ENCODE measurements around the gene PNPLA5.

Gene PNPLA5

GRCh38 chr22:43859621-43860020, 32.2 kb downstream of the PNPLA5 start:
- peaks cover 6% of the 10 kb centered on the region; the same call in 1 of the 2 replicates for H3K9me3 ChIP-seq (ENCODE audit: control insufficient read depth, insufficient read depth, low read length)
- H3K36me3 ChIP-seq (ENCODE audit: insufficient read depth, low read length): no peaks in the 10 kb centered on the region
- H3K9ac ChIP-seq (ENCODE audit: low read depth, low read length): no peak overlapping the region
- peaks cover 20% of the 10 kb centered on the region for H3K4me1 ChIP-seq (ENCODE audit: insufficient read depth, low read length)

DNA sequence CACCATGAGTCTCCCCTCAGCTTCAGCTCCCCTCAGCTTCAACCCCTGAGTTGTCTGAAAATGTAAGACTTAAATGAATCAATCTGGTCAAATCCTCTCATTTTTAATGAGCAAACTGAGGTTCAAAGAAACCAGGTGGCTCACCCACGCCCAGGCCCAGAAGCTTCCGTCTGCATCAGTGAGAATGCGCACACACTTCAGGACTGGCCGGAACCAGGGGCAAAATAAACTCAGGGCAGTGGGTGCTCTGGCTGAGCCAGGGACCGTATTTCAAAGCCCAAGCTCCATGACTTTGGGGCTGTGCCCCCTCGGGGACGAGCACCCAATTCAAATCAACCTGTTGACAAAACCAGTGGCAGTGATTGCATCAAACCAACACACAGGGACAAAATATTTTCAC, 32.6 kb downstream of the PNPLA5 start:
- peaks cover 6% of the 10 kb centered on the region; the same call in 1 of the 2 replicates for H3K9me3 ChIP-seq (ENCODE audit: control insufficient read depth, insufficient read depth, low read length)
- no peak overlapping the region for H3K9ac ChIP-seq (ENCODE audit: low read depth, low read length)
- H3K4me1 ChIP-seq (ENCODE audit: insufficient read depth, low read length): peaks cover 20% of the 10 kb centered on the region
- no peaks in the 10 kb centered on the region for H3K36me3 ChIP-seq (ENCODE audit: insufficient read depth, low read length)

GRCh38 chr22:43858156-43858895, 33.5 kb downstream of the PNPLA5 start:
- Histone ChIP-seq H3K9me3 (ENCODE audit: control insufficient read depth, insufficient read depth, low read length) (peaks cover 6% of the 10 kb centered on the region; the same call in 1 of the 2 replicates), H3K9ac (ENCODE audit: low read depth, low read length) (no peak overlapping the region), H3K36me3 (ENCODE audit: insufficient read depth, low read length) (no peaks in the 10 kb centered on the region), H3K4me1 (ENCODE audit: insufficient read depth, low read length) (peaks cover 20% of the 10 kb centered on the region)

DNA sequence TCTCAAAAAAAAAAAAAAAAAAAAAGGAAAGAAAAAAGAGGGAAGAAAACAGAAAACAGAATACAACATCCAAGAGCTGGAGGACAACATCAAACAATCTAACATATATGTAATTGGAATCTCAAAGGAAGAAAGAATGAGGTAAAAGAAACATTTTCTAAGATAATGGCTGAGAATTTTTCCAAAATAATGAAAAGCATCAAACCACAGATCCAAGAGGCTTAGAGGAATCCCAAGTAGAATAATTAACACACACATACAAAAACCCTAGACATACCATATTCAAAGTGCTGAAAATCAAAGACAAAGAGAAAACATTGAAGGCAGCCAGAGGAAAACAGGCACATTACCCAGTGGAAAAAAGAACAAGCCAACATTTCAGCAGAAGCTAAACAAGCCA, 34.4 kb downstream of the PNPLA5 start:
- H3K9ac ChIP-seq (ENCODE audit: low read depth, low read length): no peak overlapping the region; the same call in 1 of the 2 replicates
- H3K4me1 ChIP-seq (ENCODE audit: insufficient read depth, low read length): peaks cover 20% of the 10 kb centered on the region
- H3K9me3 ChIP-seq (ENCODE audit: control insufficient read depth, insufficient read depth, low read length): peaks cover 6% of the 10 kb centered on the region; the same call in 1 of the 2 replicates
- H3K36me3 ChIP-seq (ENCODE audit: insufficient read depth, low read length): no peaks in the 10 kb centered on the region

DNA sequence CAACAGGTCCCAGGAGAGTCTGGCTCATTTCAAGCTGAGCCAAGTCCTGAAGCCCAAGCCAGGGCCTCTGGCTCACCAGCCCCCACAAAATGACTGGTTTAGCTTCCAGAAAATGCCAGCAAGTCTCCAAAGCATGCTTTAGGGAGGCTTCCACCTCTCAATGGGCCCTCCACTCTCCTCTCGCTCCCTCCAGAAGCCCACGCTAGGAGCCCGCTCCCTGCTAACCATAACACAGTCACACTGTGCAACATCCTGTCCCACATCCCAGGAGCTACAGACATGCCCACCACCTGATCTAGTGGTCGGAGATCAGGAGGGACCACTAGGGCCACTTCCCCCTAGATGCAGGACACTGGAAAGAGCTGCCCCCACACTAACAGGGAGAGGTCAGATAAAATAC, 36.4 kb downstream of the PNPLA5 start:
- H3K4me1 ChIP-seq (ENCODE audit: insufficient read depth, low read length): peaks cover 9% of the 10 kb centered on the region; the same call in 1 of the 2 replicates
- no peaks in the 10 kb centered on the region for H3K36me3 ChIP-seq (ENCODE audit: insufficient read depth, low read length)
- H3K9ac ChIP-seq (ENCODE audit: low read depth, low read length): no peak overlapping the region
- H3K9me3 ChIP-seq (ENCODE audit: control insufficient read depth, insufficient read depth, low read length): peaks cover 6% of the 10 kb centered on the region; the same call in 1 of the 2 replicates

- 0 out of 2 replicates have a peak, but pooled peaks cover 8% of the 10 kb centered on the region for H3K4me1 ChIP-seq (ENCODE audit: insufficient read depth, low read length)
- H3K36me3 ChIP-seq (ENCODE audit: insufficient read depth, low read length): no peaks in the 10 kb centered on the region
- H3K9me3 ChIP-seq (ENCODE audit: control insufficient read depth, insufficient read depth, low read length): peaks cover 6% of the 10 kb centered on the region; the same call in 1 of the 2 replicates
- no peak overlapping the region for H3K9ac ChIP-seq (ENCODE audit: low read depth, low read length)
Measured at GRCh38 chr22:43854786-43855271, 37.0 kb downstream of the PNPLA5 start.

GRCh38 chr22:43854121-43854785, 37.6 kb downstream of the PNPLA5 start:
- H3K4me1 ChIP-seq (ENCODE audit: insufficient read depth, low read length): 0 out of 2 replicates have a peak, but pooled peaks cover 8% of the 10 kb centered on the region
- no peaks in the 10 kb centered on the region for H3K36me3 ChIP-seq (ENCODE audit: insufficient read depth, low read length)
- peaks cover 6% of the 10 kb centered on the region; the same call in 1 of the 2 replicates for H3K9me3 ChIP-seq (ENCODE audit: control insufficient read depth, insufficient read depth, low read length)
- no peak overlapping the region for H3K9ac ChIP-seq (ENCODE audit: low read depth, low read length)

- Histone ChIP-seq H3K4me1 (ENCODE audit: insufficient read depth, low read length) (0 out of 2 replicates have a peak, but pooled peaks cover 3% of the 10 kb centered on the region), H3K9ac (ENCODE audit: low read depth, low read length) (no peak overlapping the region), H3K9me3 (ENCODE audit: control insufficient read depth, insufficient read depth, low read length) (peaks cover 6% of the 10 kb centered on the region; the same call in 1 of the 2 replicates), H3K36me3 (ENCODE audit: insufficient read depth, low read length) (no peaks in the 10 kb centered on the region)
Measured at GRCh38 chr22:43853328-43853931, 38.4 kb downstream of the PNPLA5 start.

DNA sequence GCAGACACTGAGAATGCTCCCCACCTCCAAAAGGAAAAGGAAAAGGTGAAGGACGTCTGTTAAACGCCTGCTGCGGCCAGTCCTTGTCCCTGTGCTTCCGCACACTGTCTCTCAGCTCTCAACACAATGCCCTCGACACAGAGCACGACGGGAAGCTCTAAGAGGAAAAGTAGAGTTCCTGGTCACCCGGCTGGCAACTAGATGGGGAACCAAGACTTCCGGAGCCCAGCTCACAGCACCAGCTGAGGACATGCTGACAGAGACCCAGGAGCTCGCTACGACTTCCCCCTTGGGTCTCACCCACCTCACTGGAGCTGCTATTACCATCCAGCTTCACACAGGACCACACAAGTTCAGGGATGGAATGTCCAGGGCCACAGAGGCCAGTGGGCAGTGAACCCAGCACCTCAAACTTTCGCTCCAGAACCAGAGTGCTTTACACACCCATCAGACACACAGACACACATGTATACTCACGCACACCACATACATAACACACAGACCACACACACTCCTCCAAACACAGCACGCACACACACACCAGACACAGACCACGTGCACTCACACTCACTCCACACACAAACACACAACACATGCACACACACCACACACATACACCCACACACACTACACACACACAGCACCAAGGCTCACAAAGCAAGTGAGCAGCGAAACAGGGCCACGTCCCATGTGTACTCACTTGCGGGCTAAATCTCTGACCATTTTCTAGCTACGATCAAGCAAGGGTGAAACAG, 39.1 kb downstream of the PNPLA5 start:
- no peak overlapping the region for H3K9ac ChIP-seq (ENCODE audit: low read depth, low read length)
- no peaks in the 10 kb centered on the region for H3K36me3 ChIP-seq (ENCODE audit: insufficient read depth, low read length)
- H3K4me1 ChIP-seq (ENCODE audit: insufficient read depth, low read length): 0 out of 2 replicates have a peak, but pooled peaks cover 3% of the 10 kb centered on the region
- peaks cover 6% of the 10 kb centered on the region; the same call in 1 of the 2 replicates for H3K9me3 ChIP-seq (ENCODE audit: control insufficient read depth, insufficient read depth, low read length)

DNA sequence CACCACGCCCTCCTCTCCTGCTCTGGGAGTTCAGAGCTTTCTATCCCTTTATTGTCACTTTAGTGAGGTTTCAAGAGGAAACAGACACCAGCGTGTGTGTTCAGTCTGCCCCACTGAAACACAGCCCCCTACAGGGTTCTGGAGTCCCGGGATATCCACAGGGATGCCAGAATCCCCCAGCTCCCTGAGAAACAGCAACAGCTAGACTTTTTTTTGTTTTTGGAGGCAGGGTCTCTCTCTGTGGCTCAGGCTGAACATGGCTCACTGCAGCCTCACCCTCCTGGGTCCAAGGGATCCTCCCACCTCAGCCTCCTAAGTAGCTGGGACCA, 39.9 kb downstream of the PNPLA5 start:
- H3K9ac ChIP-seq (ENCODE audit: low read depth, low read length): no peak overlapping the region
- no peaks in the 10 kb centered on the region for H3K36me3 ChIP-seq (ENCODE audit: insufficient read depth, low read length)
- peaks cover 3% of the 10 kb centered on the region; the same call in 1 of the 2 replicates for H3K4me1 ChIP-seq (ENCODE audit: insufficient read depth, low read length)
- H3K9me3 ChIP-seq (ENCODE audit: control insufficient read depth, insufficient read depth, low read length): peaks cover under 1% of the 10 kb centered on the region; the same call in 1 of the 2 replicates

GRCh38 chr22:43851058-43851978, 40.5 kb downstream of the PNPLA5 start:
- Histone ChIP-seq H3K9me3 (ENCODE audit: control insufficient read depth, insufficient read depth, low read length) (no peaks in the 10 kb centered on the region), H3K4me1 (ENCODE audit: insufficient read depth, low read length) (peaks cover 7% of the 10 kb centered on the region; the same call in 1 of the 2 replicates), H3K9ac (ENCODE audit: low read depth, low read length) (no peak overlapping the region), H3K36me3 (ENCODE audit: insufficient read depth, low read length) (no peaks in the 10 kb centered on the region)

DNA sequence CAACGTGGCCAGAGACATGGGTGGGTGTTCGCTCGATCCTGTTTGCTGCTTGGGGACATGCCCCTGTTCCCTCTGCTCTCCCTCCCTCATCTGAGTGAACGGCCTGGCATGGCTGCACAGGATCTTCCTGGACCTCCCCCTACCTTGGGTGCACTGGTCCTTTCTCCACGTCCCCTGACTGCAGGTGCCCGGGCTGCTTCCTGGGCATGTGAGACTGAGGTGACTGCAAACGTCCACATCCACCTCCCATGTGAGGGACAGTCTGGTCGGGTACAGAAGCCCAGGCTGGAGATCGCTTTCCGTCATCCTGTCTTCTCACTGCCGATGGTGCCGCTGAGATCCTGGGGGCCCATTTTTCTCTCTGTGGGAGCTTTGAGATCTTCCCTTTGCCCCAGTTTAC, 41.3 kb downstream of the PNPLA5 start:
- Histone ChIP-seq H3K9me3 (ENCODE audit: control insufficient read depth, insufficient read depth, low read length) (no peaks in the 10 kb centered on the region), H3K36me3 (ENCODE audit: insufficient read depth, low read length) (no peaks in the 10 kb centered on the region), H3K9ac (ENCODE audit: low read depth, low read length) (no peak overlapping the region), H3K4me1 (ENCODE audit: insufficient read depth, low read length) (peaks cover 15% of the 10 kb centered on the region; the same call in 1 of the 2 replicates)

GRCh38 chr22:43849731-43850130, 42.1 kb downstream of the PNPLA5 start:
- Histone ChIP-seq H3K9ac (ENCODE audit: low read depth, low read length) (no peak overlapping the region), H3K36me3 (ENCODE audit: insufficient read depth, low read length) (no peaks in the 10 kb centered on the region), H3K9me3 (ENCODE audit: control insufficient read depth, insufficient read depth, low read length) (no peaks in the 10 kb centered on the region), H3K4me1 (ENCODE audit: insufficient read depth, low read length) (peaks cover 15% of the 10 kb centered on the region; the same call in 1 of the 2 replicates)
